ENCODE measurements around the gene MEGF9.
A peak's percentile ranks its signal among the peaks of the same experiment; 100 is the strongest.

MEGF9 gene

DNA sequence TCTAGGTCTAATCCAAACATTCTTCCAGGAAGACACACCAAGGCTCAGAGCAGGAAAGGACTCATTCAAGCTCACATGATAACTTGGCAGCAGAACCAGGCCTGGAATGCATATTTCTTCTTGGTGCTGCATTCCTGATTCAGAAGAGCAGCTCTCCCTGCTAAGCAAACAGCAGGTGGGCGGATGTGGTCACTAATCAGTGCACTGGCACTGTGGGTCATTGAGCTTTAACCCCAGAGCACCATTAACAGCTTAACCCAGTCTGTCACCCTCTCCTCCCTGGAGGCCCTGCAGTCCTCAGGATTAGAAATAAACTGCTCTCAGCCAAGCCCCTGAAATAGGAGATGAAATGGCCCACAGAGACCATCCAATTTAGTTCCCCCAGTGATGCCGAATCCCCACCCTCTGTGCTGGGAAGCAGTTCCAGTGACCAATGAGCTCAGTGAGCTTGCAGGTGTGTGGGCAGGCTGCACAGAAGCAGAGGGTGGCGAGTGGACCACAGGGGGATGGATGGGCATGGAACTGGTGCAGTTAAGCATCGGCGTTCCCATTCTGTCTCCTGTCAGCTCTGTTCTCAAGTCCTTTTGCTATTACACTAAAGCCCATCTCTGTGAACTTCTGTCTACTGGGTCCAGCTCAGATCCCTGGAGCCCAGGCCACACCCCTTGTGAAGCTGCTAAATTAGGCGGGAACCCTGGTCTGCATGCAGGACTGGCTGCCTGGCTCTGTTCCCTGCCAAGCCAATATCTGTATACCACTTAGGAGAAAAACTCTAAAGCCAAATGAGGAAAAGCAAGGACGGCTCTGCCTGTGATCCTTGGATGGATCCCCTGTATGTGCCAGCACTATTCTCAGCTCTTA lies 16.6 kb upstream of the MEGF9 start:
- DNase-seq: no peak

DNA sequence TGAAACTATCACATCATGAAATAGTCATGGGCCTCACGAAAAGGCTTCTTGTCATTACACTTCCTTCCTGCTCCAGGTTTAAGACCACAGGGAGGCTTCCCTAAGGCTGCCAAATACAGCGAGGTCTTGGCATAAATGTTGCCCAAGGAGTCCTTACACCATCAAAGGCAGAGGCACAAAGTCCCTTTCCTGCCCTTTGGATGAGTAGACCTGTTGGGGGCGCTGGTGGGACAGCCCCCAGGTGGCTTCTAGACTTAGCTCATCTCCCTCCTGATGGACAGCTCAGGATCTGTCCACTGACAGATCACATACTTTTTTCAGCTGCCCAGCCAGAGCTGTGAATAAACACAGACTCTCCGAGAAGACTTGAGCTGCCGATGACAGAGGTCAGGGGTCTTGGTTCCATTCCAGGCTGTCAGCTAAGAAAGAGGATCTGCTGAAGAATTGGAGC lies 15.5 kb upstream of the MEGF9 start:
- DNase-seq: no peak

DNA sequence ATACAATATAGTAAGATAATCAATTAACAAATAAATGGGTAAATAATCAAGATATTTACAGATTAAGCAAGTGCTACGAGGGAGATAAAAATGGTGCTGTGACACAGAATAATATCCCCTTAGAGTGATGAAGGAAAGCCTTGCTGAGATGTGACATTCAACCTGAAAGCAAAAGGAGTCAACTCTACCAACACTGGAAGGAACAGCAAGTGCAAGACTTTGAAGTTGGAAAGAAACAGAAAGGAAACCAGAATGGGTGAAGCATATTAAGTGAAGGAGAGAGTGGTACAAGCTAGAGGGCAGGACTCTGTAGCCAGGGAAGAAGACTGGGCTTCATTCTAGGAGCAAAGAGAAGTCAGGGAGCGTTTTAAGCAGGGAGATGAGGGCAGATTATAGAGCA lies 12.2 kb upstream of the MEGF9 start:
- DNase-seq: no peak

- DNase-seq: no peak
Observed at GRCh38 chr9:120725907-120726306, 11.6 kb upstream of the MEGF9 start.

- no peak for DNase-seq
Observed at GRCh38 chr9:120724757-120725400, 10.6 kb upstream of the MEGF9 start.

- DNase-seq: no peak
Observed at GRCh38 chr9:120723565-120723964, 9.3 kb upstream of the MEGF9 start.

- no peak for DNase-seq
Observed at GRCh38 chr9:120720404-120720803, 6.1 kb upstream of the MEGF9 start.

DNA sequence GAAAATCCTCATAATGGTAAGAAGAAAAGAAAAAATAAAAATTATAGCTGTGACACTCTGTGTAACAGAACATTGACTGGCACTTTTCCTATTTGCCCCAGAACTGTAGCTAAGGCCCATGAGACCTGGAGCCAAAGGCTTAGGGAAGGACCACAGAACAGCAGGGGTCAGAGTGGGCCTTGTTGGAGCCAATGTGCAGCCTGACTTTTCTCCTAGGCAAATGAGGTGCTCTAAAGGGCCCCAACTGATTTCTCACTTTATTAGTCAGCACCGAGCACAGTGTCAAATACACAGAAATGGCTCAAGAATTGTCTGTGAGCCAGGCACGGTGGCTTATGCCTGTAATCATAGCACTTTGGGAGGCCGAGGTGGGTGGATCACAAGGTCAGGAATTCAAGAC lies 4.0 kb upstream of the MEGF9 start:
- no peak for DNase-seq

- no peak for DNase-seq
Observed at GRCh38 chr9:120717176-120717575, 2.9 kb upstream of the MEGF9 start.

- DNase-seq: no peak
Observed at GRCh38 chr9:120716483-120716882, 2.2 kb upstream of the MEGF9 start.

GRCh38 chr9:120715389-120715924 lies 1.2 kb upstream of the MEGF9 start:
- no peak for DNase-seq

GRCh38 chr9:120714846-120715388 lies 647 bp upstream of the MEGF9 start:
- DNase-seq: no peak

- DNase-seq: peak in 1 of 2 experiments; percentile 6
Observed at GRCh38 chr9:120713257-120714087, 798 bp downstream of the MEGF9 start.

DNA sequence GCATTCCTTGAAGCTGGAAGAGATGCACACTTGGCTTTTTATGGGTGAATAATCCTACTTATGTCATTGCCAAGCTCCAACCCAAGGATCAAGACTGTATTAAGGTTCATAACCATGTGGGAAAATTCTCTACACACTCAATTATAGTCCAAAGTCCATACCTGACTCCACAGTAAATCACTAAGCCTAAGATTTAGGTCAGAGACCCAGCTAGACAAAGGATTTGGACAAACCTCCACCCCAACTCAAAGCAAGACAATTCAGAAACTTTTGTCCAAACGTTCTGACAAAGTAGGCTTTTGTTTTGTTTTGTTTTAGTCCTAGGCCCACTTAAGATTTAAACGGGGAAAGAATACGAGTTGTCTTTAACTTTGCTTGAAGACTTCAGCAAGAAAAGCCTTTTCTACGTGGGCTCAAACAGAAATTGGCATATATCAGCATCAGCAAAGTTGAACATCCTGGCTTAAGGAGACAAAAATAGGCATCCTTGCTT lies 1.7 kb downstream of the MEGF9 start:
- no peak for DNase-seq

GRCh38 chr9:120711841-120712538 lies 2.3 kb downstream of the MEGF9 start:
- DNase-seq: no peak

DNA sequence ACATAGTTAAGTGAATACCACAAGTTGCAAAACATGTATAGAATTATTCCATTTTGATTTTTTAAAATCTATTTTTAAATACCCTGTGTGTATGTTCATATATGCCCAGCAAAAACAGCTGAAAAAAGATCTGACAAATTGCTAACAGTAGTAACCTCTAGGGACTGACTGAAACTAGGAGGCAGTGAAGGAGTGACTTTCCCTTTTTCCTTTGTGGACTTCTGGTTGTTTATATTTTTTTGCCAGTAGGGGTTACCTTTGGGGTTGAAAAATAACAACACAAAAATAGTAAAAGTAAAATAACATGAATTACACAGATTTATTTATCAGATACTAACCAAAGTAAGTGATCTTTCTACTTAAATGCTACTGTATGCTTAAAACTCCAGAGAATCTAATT lies 2.9 kb downstream of the MEGF9 start:
- no peak for DNase-seq

- no peak for DNase-seq
Observed at GRCh38 chr9:120710110-120710981, 3.9 kb downstream of the MEGF9 start.

- DNase-seq: no peak
Observed at GRCh38 chr9:120708526-120709224, 5.6 kb downstream of the MEGF9 start.

GRCh38 chr9:120707170-120707569 lies 7.1 kb downstream of the MEGF9 start:
- DNase-seq: no peak

- DNase-seq: no peak
Observed at GRCh38 chr9:120705174-120705573, 9.1 kb downstream of the MEGF9 start.
